ENCODE measurements around the gene ACRBP. TPM values are rescaled to one million over a fixed set of nuclear protein-coding genes. Genes with fewer than 3 reads are reported as not detected.

ACRBP gene
- 0.41 TPM for total RNA-seq

- DNase-seq (ENCODE audit: low spot score in 2 of 2) (peak; percentile 71 to 87), FAIRE-seq (no peak)
Observed at GRCh38 chr12:6647083-6647604, at the start of gene ACRBP. Gene ACRBP, minus strand, starts transcription at chr12:6647432. Its CDS starts 66 bp downstream, at chr12:6647366.

DNA sequence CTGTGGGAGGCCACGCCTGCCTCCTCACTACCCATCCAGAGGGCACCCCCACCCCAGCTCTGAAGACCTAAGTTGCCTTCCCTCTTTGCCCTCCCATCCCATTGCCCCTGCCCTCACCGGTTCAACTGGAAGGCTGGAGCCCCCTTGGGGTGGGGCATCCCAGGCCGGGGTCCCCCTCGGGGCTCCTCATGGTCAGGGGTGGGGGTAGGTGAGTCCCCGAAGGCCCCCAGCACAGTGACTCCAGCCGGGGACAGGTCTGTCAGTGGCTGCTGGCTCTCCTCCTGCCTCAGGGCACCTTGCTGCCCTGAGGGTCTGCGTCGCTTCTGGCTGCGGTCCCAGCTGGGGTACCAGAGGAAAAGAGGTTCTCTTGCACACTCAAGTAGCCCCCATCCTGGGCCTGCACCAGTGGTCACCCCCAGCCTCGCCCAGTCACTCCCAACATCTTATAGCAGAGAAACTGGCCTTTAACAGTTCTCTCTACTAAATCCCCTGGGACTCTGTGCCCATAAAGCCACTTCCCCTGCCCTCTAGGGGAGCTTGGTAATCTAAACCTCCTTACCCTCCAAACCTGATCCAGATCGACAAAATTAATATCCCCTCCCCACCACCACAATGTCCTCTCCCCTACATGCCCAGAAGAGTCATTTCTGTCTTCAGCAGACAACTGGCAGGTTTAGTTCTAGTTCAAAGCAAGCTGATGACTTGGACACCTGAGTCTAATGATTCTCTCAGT is 48.2 kb upstream of the ACRBP start:
- FAIRE-seq (no peak), DNase-seq (ENCODE audit: low spot score in 2 of 2) (no peak)

GRCh38 chr12:6694701-6695100 is 47.5 kb upstream of the ACRBP start:
- DNase-seq (ENCODE audit: low spot score in 2 of 2) (no peak), FAIRE-seq (no peak)

GRCh38 chr12:6693832-6694355 is 46.7 kb upstream of the ACRBP start:
- DNase-seq (ENCODE audit: low spot score in 2 of 2) (no peak), FAIRE-seq (no peak)

DNA sequence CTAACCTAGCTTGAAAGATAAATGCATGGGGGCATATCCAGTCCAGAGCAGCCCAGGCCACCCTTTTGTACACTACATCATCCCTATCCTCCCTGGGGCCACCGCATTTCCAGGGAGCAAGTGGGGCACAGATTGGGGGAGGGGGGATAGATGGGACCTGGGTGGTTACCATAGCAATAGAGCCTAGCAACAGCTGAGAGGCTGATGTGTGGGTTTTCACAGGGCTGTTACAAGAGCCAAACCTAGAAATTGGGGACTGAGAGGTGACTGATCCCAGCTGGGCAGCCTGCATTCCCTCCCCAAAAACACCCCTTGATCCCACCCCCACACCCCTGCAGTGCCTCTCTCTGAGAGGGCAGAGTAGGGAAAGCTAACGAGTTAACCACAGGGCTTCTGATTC is 45.7 kb upstream of the ACRBP start:
- DNase-seq (ENCODE audit: low spot score in 2 of 2) (no peak), FAIRE-seq (no peak)

DNA sequence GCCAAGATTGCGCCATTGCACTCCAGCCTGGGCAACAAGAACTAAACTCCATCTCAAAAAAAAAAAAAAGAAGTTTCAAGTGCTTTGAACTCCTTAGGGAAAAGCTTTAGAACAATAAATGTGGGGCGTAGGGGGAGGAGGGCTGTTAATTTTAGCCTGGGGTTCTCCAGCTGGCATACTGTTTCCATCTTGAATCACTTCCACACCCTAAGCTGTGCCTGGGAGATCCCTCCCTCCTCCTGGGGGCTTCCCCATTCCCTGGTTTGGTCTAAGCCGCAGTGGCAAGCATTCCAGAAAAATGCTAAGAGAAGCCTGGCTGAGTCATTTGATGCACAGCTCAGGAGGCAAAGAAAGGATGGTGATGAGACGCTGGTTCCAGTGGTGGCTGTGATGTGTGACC is 44.2 kb upstream of the ACRBP start:
- no peak for FAIRE-seq
- no peak for DNase-seq (ENCODE audit: low spot score in 2 of 2)

DNA sequence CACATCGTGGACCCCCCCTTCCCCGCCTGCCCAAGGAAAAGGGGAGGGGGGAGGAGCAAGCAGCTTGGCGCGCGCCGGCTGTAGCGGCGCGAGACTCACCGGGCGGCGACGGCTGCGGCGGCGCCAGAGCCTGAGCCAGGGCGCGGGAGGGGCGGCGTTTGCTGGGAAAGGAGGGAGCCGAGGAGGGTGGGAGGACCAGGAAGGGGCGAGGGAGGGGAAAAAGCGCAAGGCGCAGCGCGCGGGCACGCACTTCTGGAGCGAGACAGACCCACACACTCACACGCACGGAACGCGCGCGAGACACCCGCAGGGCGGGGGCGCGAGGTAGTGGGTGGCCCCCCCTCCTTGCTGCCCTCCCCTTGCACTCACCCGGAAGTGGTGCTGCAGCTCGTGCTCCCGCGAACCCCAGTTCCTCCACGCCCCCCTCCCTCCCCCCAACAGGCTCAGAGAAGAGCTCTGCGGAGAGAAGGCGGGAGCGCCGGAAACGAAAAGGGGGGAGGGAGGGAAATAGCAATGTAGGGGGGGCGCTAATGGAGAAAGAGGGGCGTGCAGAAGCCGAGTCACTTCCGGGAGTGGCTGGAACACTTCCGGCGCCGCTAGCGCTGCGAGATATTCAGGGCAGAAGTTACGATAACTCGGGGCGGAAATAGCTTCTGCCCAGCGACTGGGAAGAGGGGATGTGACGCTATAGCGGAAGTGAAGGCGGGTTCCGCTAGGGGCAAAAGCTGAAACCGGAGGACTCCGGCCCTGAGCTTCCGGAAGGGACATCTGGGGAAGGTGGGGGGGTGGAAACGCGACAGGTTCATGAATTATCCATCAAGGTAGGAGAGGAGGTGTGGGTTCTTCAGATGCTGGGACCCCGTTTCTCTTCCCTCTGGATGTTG is 42.0 kb upstream of the ACRBP start, which contains the start of gene ZNF384:
Gene ZNF384 (minus strand): TSS at position 377 of the 884 bp plus-strand sequence. CDS start 9,855 bp downstream, outside the sequence.
- DNase-seq (ENCODE audit: low spot score in 2 of 2): peak; percentile 97 to 98
- FAIRE-seq: peak; percentile 96

DNA sequence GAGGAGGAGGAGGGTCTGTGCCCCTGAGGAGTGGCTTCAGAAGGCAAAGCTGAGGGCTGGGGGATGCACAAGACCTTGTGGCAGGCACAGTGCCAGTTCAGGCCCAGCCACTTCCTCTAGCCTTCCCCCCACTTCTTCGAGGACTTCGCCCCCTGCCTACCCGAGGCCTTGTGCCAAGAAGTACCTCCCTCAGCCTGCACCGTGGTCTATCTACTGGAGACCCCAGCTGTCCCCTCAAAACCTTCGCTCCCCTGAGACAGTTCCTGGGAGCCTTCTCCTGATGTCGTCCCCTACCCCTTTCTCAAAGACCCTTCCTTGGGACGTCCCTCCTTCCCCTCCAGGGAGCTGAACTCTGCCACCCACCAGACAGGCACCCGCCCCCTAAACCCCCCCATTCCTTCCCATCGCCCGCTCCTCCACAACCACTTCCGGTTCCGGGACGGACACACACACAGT is 41.3 kb upstream of the ACRBP start:
- DNase-seq (ENCODE audit: low spot score in 2 of 2): peak; percentile 76 to 79
- FAIRE-seq: no peak

- DNase-seq (ENCODE audit: low spot score in 2 of 2): no peak
- no peak for FAIRE-seq
Observed at GRCh38 chr12:6685814-6686213, 38.6 kb upstream of the ACRBP start.

DNA sequence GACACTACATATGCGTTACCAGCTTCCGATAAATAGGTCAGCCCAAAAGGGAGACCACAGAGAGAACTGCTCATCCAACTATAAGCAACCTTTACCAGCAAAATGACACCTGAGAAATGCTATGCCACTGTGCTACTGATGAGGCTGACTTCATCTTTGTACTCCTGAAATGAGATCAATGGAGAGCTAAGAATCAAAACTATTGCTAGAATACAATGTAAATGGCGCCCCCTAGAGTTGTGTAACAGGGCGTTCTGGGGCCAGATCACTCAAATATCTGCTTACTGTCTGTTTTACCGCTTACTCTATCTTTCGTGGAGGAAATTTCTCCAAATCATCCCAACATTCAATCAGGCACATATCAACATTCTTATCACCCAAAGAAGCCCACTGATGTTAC is 37.4 kb upstream of the ACRBP start:
- DNase-seq (ENCODE audit: low spot score in 2 of 2) (no peak), FAIRE-seq (no peak)

- FAIRE-seq (no peak), DNase-seq (ENCODE audit: low spot score in 2 of 2) (no peak)
Observed at GRCh38 chr12:6676962-6677361, 29.7 kb upstream of the ACRBP start.

DNA sequence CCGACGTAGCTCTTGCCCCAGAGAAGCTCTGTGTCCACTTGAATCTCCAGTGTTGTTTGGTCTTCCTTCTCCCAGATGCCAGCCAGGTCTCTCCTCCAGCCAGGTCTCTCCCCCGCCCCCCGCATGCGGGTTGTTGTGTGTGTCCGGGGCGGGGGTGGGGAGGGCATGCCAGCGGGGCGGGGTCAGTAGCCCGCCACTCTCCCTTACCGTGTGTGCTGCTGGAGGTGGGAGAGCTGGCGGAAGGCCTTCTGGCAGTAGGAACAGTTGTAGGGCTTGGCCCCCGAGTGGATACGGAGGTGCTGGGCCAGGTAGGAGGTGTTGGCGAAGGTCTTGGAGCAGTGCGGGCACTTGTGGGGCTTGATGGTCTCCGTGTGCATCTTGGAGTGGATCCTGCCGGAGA is 24.9 kb upstream of the ACRBP start:
- FAIRE-seq: no peak
- no peak for DNase-seq (ENCODE audit: low spot score in 2 of 2)

- FAIRE-seq: no peak
- no peak for DNase-seq (ENCODE audit: low spot score in 2 of 2)
Observed at GRCh38 chr12:6667559-6668210, 20.5 kb upstream of the ACRBP start.

- DNase-seq (ENCODE audit: low spot score in 2 of 2): no peak
- FAIRE-seq: no peak
Observed at GRCh38 chr12:6666211-6666610, 19.0 kb upstream of the ACRBP start.

DNA sequence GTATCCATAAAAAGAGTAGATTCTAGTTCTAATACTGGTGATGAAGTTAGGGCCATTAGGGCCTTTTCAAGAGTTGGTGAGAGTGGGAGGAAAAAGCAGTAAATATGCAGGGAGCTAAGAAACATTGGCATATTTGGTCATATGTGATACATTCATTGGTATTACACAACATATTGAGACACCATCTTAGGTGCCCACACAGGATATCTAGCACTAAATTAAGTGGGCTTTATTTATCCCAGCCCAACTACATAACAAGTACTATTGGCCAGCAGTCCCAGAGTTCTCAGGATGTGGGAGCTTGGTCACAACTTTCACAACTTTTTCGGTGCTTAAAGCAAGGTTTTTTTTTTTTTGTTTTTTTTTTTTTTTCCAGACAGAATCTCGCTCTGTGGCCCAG is 17.7 kb upstream of the ACRBP start:
- no peak for DNase-seq (ENCODE audit: low spot score in 2 of 2)
- FAIRE-seq: no peak

DNA sequence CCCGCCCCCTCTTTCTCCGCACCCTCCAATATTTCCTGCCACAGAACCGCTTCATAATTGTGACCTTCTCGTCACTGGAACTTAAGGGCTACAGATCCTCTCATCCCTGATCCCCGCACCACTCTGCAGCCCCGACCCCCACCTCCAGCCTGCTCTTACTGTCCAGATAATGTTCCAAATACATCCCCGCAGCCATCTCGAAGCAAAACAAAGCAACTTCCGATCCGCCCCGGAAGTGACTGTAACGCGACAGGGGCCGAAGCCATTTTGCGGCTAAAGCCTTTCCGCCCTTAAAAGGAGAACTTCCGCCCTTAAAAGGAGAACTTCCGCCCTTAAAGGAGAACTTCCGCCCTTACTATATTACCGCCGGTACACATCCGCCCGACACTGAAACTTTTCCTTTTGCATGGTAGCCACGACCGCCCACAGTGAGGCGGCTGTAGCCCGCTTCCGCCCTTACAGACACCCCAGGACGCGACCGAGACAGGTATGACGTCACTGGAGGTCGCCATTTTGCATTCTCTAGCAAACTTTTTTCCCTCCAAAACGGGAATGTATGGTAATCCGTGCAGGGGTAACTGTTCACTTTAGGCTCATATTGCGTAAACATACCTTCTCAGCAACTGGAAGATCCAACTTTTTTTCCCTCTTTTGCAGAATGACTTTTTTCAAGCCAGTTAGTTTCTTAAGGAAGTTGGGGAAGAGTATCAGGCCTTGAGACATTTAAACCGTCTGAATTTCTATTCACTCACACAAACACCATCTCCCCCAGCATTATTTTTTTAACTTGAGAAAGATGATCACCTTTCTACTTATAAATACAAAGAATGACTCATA is 15.9 kb upstream of the ACRBP start, which contains the start of gene ING4:
Gene ING4 (minus strand): TSS at position 214 of the 837 bp plus-strand sequence. CDS start 18 bp downstream, at position 196.
- peak; percentile 98 for FAIRE-seq
- DNase-seq (ENCODE audit: low spot score in 2 of 2): peak; percentile 96 to 98

- DNase-seq (ENCODE audit: low spot score in 2 of 2) (no peak), FAIRE-seq (no peak)
Observed at GRCh38 chr12:6662602-6662905, 15.3 kb upstream of the ACRBP start.

GRCh38 chr12:6653987-6654386 is 6.8 kb upstream of the ACRBP start:
- no peak for FAIRE-seq
- DNase-seq (ENCODE audit: low spot score in 2 of 2): no peak

DNA sequence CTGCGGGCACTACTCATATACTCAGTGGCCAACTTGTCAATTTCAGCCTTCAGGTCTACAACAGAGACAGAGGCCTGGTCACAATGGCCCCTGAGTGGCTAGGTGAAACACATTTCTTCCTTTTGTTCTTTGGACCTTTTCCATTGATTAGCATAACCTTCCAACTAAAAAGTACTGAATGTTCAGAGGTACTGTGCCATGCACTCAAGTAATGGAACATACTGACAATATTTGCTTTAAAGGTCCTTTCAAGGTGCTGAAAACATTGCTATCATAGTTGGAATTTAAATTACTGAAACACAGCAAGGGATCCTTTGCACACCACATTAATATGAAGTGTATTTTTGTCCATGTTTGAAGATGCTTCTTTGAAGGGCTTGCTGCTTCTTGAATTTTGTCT is 6.1 kb upstream of the ACRBP start:
- DNase-seq (ENCODE audit: low spot score in 2 of 2) (no peak), FAIRE-seq (no peak)

GRCh38 chr12:6652391-6652790 is 5.2 kb upstream of the ACRBP start:
- FAIRE-seq: no peak
- no peak for DNase-seq (ENCODE audit: low spot score in 2 of 2)

Data from frontal cortex (tissue), 4 donors.